ENCODE data around the gene CCDC7. TPM values are rescaled to one million over a fixed set of nuclear protein-coding genes. Genes with fewer than 3 reads are reported as not detected.

Gene CCDC7
- total RNA-seq, 2 donors from 2014 or later = 21.9 to 22.7 TPM

GRCh38 chr10:32437334-32437733 lies 8.6 kb upstream of the CCDC7 start:
- H3K36me3 ChIP-seq = no peaks in the 10 kb centered on the region
- no peaks in the 10 kb centered on the region for H3K4me1 ChIP-seq
- no peak overlapping the region for H3K27ac ChIP-seq
- no peak overlapping the region for H3K4me3 ChIP-seq
- H3K9me3 ChIP-seq = no peaks in the 10 kb centered on the region
- no peak for DNase-seq (ENCODE audit: low spot score)
- no peaks in the 10 kb centered on the region for H3K27me3 ChIP-seq
- no peak for TF ChIP-seq CTCF (IDR thresholded peaks at IDR 0.05)

DNA sequence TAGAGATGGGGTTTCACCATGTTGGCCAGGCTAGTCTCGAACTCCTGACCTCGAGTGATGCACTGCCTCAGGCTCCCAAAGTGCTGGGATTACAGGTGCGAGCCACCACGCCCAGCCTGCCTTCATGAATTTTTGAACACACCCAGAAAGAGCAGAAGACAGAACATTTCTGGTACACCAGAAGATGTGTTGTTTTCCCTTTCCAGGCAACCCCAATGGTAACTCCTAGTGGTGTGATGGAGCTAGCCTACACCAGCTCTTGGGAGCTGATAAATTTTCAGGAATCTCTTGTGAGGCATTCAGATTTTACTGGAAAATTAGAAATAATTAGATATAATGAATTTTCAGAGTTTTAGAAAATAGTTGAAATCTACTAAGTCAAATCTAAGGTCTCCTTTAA lies 904 bp upstream of the CCDC7 start:
- Histone ChIP-seq H3K4me1 (peaks cover 0 to 15% of the 10 kb centered on the region in 2 donors), H3K4me3 (peak overlapping the region in 1 of 2 donors; percentile 75), H3K36me3 (no peaks in the 10 kb centered on the region), H3K27ac (peak overlapping the region; percentile 94 to 97), H3K9me3 (no peaks in the 10 kb centered on the region), H3K27me3 (no peaks in the 10 kb centered on the region)
- TF ChIP-seq CTCF (IDR thresholded peaks at IDR 0.05) = no peak
- no peak for DNase-seq (ENCODE audit: low spot score)

DNA sequence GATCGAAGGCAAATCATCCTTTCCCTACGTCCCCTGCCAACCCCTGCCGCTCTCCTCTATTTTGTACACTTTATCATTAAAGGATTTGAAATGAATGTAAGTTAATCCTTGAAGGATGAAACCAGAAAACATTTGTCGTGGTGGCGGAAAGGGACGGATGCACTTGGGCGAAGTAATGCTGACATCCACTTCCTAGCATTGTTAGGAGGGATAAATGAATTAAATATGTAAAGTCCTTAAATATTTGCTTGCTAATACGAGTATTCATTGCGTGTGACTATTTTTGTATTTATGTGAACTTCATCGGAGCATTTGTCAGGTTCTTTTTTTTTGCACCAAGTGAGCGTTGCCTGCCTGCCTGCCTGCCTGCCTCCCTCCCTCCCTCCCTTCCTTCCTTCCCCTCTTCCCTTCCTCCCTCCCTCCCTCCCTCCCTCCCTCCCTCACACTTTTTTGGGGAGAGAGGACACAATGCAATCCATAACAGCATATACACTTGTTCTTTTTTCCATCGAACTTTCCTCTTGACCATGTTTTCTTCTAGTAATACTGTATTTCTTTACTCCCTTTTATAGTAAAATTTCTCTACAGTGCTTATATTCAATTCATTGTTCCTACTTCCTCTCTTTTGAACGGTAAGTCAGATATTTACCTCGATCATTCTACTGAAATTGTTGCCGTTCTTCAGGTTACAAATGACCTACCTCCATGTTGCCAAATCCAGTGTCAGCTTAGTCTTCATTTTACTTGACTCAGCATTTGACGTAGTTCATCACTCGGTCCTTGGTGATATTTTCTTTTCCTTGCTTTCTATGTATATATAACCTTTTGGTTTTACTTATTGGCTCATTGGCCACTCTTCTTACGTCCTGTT lies 831 bp downstream of the CCDC7 start:
- H3K27ac ChIP-seq = peak overlapping the region; percentile 94 to 97
- H3K36me3 ChIP-seq = no peaks in the 10 kb centered on the region
- no peaks in the 10 kb centered on the region for H3K9me3 ChIP-seq
- TF ChIP-seq CTCF (IDR thresholded peaks at IDR 0.05) = no peak
- H3K4me3 ChIP-seq = peak overlapping the region; percentile 57 to 75
- H3K27me3 ChIP-seq = no peaks in the 10 kb centered on the region
- DNase-seq (ENCODE audit: low spot score) = no peak
- H3K4me1 ChIP-seq = peaks cover 0 to 15% of the 10 kb centered on the region in 2 donors

- Histone ChIP-seq H3K4me3 (no peak overlapping the region), H3K27me3 (no peaks in the 10 kb centered on the region), H3K27ac (no peak overlapping the region), H3K36me3 (no peaks in the 10 kb centered on the region), H3K4me1 (no peaks in the 10 kb centered on the region), H3K9me3 (no peaks in the 10 kb centered on the region)
- DNase-seq (ENCODE audit: low spot score) = no peak
- TF ChIP-seq CTCF (IDR thresholded peaks at IDR 0.05) = no peak
These were observed 8.2 kb downstream of the CCDC7 start for GRCh38 chr10:32454148-32454547.

- H3K27me3 ChIP-seq = no peaks in the 10 kb centered on the region
- H3K4me3 ChIP-seq = no peak overlapping the region
- no peak overlapping the region for H3K27ac ChIP-seq
- no peak for DNase-seq (ENCODE audit: low spot score)
- no peak for TF ChIP-seq CTCF (IDR thresholded peaks at IDR 0.05)
- no peaks in the 10 kb centered on the region for H3K4me1 ChIP-seq
- no peaks in the 10 kb centered on the region for H3K36me3 ChIP-seq
- no peaks in the 10 kb centered on the region for H3K9me3 ChIP-seq
These were observed 13.2 kb downstream of the CCDC7 start for GRCh38 chr10:32459051-32459698.
